ENCODE measurements around the gene CNTNAP1. TPM values are rescaled to one million over a fixed set of nuclear protein-coding genes. Genes with fewer than 3 reads are reported as not detected.

CNTNAP1 gene
- total RNA-seq, 1 donor from 2014 or later, result 10.5 TPM

DNA sequence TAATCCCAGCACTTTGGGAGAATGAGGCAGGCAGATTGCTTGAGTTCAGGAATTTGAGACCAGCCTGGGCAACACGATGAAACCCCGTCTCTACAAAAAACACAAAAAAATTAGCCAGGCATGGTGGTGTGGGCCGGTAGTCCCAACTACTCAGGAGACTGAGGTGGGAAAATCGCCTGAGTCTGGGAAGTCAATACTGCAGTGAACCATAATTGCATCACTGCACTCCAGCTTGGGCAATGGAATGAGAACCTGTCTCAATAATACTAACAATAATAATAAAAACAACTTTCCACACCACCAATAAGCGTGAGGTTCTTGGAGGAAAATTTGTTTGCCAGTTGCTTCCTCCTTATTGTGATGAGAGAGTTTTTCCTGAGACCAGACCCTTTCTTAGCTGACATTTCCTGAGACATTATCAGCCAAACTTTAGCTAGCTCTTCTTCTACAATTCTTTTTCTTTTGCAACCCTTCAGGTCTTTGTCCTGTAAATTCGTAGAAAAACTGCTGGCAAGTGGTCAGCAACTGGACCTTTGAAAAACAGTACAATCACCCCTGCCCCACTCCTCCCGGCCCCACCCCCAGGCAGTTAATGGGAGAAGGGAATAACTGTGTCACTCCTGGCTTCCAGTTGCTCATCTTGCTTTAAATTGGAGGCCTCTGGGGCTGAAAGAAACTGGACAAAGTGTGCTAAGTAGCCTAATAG is 66.0 kb downstream of the CNTNAP1 start:
- no peaks in the 10 kb centered on the region for H3K36me3 ChIP-seq
- H3K4me3 ChIP-seq, result no peak overlapping the region
- TF ChIP-seq, protein P1, sequence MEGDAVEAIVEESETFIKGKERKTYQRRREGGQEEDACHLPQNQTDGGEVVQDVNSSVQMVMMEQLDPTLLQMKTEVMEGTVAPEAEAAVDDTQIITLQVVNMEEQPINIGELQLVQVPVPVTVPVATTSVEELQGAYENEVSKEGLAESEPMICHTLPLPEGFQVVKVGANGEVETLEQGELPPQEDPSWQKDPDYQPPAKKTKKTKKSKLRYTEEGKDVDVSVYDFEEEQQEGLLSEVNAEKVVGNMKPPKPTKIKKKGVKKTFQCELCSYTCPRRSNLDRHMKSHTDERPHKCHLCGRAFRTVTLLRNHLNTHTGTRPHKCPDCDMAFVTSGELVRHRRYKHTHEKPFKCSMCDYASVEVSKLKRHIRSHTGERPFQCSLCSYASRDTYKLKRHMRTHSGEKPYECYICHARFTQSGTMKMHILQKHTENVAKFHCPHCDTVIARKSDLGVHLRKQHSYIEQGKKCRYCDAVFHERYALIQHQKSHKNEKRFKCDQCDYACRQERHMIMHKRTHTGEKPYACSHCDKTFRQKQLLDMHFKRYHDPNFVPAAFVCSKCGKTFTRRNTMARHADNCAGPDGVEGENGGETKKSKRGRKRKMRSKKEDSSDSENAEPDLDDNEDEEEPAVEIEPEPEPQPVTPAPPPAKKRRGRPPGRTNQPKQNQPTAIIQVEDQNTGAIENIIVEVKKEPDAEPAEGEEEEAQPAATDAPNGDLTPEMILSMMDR (IDR thresholded peaks at IDR 0.05), result no peak
- intact Hi-C loops (cut with DNase I), result no loop called here
- H3K4me1 ChIP-seq, result peaks cover 0 to 9% of the 10 kb centered on the region in 2 donors
- H3K27ac ChIP-seq, result peak overlapping the region in 1 of 2 donors; percentile 44
- H3K27me3 ChIP-seq, result no peaks in the 10 kb centered on the region
- no peak for DNase-seq (ENCODE audit: low spot score in 2 of 2)
- H3K9me3 ChIP-seq, result no peaks in the 10 kb centered on the region

DNA sequence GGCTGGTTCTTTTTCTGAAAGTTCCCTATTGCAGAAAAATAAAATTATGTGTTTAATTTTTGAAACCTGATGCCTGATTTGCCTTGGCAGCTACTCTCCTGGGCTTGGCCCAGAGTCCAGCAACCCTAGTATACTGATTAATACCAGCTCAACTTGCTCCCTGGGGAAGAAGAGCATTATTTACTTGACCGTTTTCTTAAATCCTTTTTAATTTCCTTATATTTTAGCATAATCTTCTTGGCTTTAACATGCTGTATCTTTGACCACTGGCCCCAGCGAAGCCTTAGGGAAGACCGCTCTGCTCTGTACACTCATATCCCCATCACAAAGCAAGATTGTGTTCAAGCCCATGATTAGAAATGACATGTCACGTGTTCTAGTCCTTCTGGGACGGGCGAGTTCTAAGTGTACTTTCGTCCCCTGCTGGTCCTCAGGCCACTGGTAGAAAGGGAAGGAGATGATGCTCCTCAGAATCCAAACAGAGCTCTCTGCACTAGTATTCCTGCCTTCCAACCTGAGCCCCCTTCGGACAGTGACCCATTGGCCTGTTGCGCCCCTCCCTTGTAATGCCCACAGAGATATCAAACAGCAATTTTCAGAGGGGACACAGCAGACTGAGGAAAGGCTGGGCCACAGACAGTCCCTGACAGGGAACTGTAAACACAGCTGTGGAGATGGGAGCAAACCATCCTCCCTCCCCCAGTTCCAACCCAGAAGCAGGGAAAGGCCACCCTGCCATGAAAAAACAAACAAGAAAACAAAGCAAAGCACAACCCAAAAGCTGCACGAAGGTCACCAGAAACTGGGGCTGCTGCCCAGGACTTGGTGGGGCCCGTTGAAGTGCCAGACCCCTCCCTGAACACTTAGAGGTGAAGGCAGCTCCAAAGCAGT is 66.8 kb downstream of the CNTNAP1 start:
- H3K4me3 ChIP-seq, result no peak overlapping the region
- peak overlapping the region in 1 of 2 donors; percentile 44 for H3K27ac ChIP-seq
- H3K4me1 ChIP-seq, result peaks cover 0 to 5% of the 10 kb centered on the region in 2 donors
- H3K27me3 ChIP-seq, result no peaks in the 10 kb centered on the region
- TF ChIP-seq, protein P1 (IDR thresholded peaks at IDR 0.05), result no peak
- H3K36me3 ChIP-seq, result no peaks in the 10 kb centered on the region
- intact Hi-C loops (cut with DNase I), result no loop called here
- DNase-seq (ENCODE audit: low spot score in 2 of 2), result no peak
- no peaks in the 10 kb centered on the region for H3K9me3 ChIP-seq

Other genes starting within 250 kb of the CNTNAP1 start
- 59.0 TPM for gene ATP6V0A1, start 223.7 kb upstream of the CNTNAP1 start, total RNA-seq
- gene NAGLU, start 146.3 kb upstream of the CNTNAP1 start, total RNA-seq, result 94.7 TPM
- gene HSD17B1, start 129.6 kb upstream of the CNTNAP1 start, total RNA-seq, result not detected
- 10.9 TPM for gene COASY, start 120.4 kb upstream of the CNTNAP1 start, total RNA-seq
- gene MLX, start 115.4 kb upstream of the CNTNAP1 start, total RNA-seq, result 15.8 TPM
- gene PSMC3IP, start 104.8 kb upstream of the CNTNAP1 start, total RNA-seq, result 2.9 TPM
- gene RETREG3, start 73.2 kb upstream of the CNTNAP1 start, total RNA-seq, result 51.3 TPM
- 10.5 TPM for gene TUBG1, start 72.8 kb upstream of the CNTNAP1 start, total RNA-seq
- gene TUBG2, start 23.2 kb upstream of the CNTNAP1 start, total RNA-seq, result 73.1 TPM
- gene PLEKHH3, start 5.5 kb upstream of the CNTNAP1 start, total RNA-seq, result 105 TPM
- gene CCR10, start 688 bp upstream of the CNTNAP1 start, total RNA-seq, result 91.2 TPM
- gene EZH1, start 62.5 kb downstream of the CNTNAP1 start, total RNA-seq, result 169 TPM
- gene RAMP2, start 78.7 kb downstream of the CNTNAP1 start, total RNA-seq, result 80.5 TPM
- gene VPS25, start 90.9 kb downstream of the CNTNAP1 start, total RNA-seq, result 40.9 TPM
- not detected for gene WNK4, start 98.1 kb downstream of the CNTNAP1 start, total RNA-seq
- 9.8 TPM for gene COA3, start 116.2 kb downstream of the CNTNAP1 start, total RNA-seq
- gene CNTD1, start 116.3 kb downstream of the CNTNAP1 start, total RNA-seq, result not detected
- 66.1 TPM for gene BECN1, start 141.8 kb downstream of the CNTNAP1 start, total RNA-seq
- 29.7 TPM for gene PSME3, start 150.9 kb downstream of the CNTNAP1 start, total RNA-seq
- gene AOC2, start 162.0 kb downstream of the CNTNAP1 start, total RNA-seq, result not detected
- 128 TPM for gene AOC3, start 168.7 kb downstream of the CNTNAP1 start, total RNA-seq
- gene G6PC1, start 218.3 kb downstream of the CNTNAP1 start, total RNA-seq, result not detected